H1 (cell line): Measurements from ENCODE around the gene SF3A2. TPM values are rescaled to one million over a fixed set of nuclear protein-coding genes. Genes with fewer than 3 reads are reported as not detected.

ENCODE experiments used
- CTCF ChIA-PET: fragments of 300-600 bp; sonication (Branson Sonifier 250); formaldehyde crosslinking; loops from one replicate; lab custom pipeline; 2021; ENCODE audit not compliant: partially characterized antibody; lab: Charles Lee
- POLR2A ChIA-PET: fragments of 300-600 bp; sonication (Branson Sonifier 250); formaldehyde crosslinking; loops from one replicate; lab custom pipeline; 2021; ENCODE audit warnings: inconsistent platforms; ENCODE audit not compliant: partially characterized antibody; lab: Charles Lee
- DNase-seq, 2 experiments: peaks; one replicate each; pipeline versions ENCODE4 v3.0.0 to v3.0.0-alpha.2; 2010 to 2022; ENCODE audit warnings: low spot score in 2 of 2, low read depth in 1 of 2, mixed read lengths in 1 of 2
- FAIRE-seq: peaks from 2 replicates; lab custom pipeline; 2011; peaks lifted over from hg19 to GRCh38; lab: Jason Lieb, UNC
- H2AFZ ChIP-seq: 2 replicates; pipeline ENCODE4 v1.8.1; 2012; ENCODE audit warnings: low read length, inconsistent platforms
- H2AK5ac ChIP-seq: 2 replicates; pipeline ENCODE4 v1.6.1; 2013; ENCODE audit warnings: low read depth, low read length
- H2BK120ac ChIP-seq: replicated peaks from 2 replicates; pipeline ENCODE3; 2013; ENCODE audit warnings: low read depth, low read length, inconsistent platforms
- H2BK12ac ChIP-seq: 2 replicates; pipeline ENCODE4 v1.6.1; 2013; ENCODE audit warnings: low read depth, low read length
- H2BK15ac ChIP-seq: 2 replicates; pipeline ENCODE4 v1.6.1; 2013; ENCODE audit warnings: low read length
- H2BK20ac ChIP-seq: 2 replicates; pipeline ENCODE4 v1.6.1; 2013; ENCODE audit warnings: low read length
- H2BK5ac ChIP-seq: 2 replicates; pipeline ENCODE4 v1.6.1; 2013; ENCODE audit warnings: low read depth, low read length
- H3K14ac ChIP-seq: 2 replicates; pipeline ENCODE4 v1.6.1; 2013; ENCODE audit warnings: inconsistent platforms; ENCODE audit not compliant: insufficient read length
- H3K18ac ChIP-seq: 2 replicates; pipeline ENCODE4 v1.6.1; 2013; ENCODE audit warnings: low read length; ENCODE audit errors: extremely low read depth
- H3K23ac ChIP-seq: 2 replicates; pipeline ENCODE4 v1.6.1; 2013; ENCODE audit warnings: inconsistent platforms; ENCODE audit not compliant: insufficient read length
- H3K23me2 ChIP-seq: 2 replicates; pipeline ENCODE4 v1.6.1; 2013; ENCODE audit warnings: low read depth, low read length
- H3K27ac ChIP-seq: 2 replicates; pipeline ENCODE4 v1.6.1; 2011; ENCODE audit warnings: low read depth, low read length, inconsistent platforms
- H3K27me3 ChIP-seq, 4 experiments: replicated peaks in 1 of 4; 1 replicate in 1 of 4; 2 replicates in 3 of 4; pipeline versions ENCODE4 v1.6.1 to v1.8.1; 2011 to 2013; ENCODE audit warnings: low read length in 3 of 4, mild to moderate bottlenecking in 3 of 4, inconsistent platforms in 2 of 4, mixed read lengths in 2 of 4, moderate library complexity in 1 of 4; ENCODE audit not compliant: control insufficient read depth in 3 of 4, insufficient read depth in 3 of 4; ENCODE audit errors: extremely low read depth in 1 of 4
- H3K36me3 ChIP-seq, 4 experiments: 2 replicates each; pipeline versions ENCODE4 v1.6.1 to v1.8.1; 2011 to 2013; ENCODE audit warnings: mild to moderate bottlenecking in 4 of 4, low read length in 3 of 4, moderate library complexity in 2 of 4, control low read depth in 1 of 4, inconsistent platforms in 1 of 4; ENCODE audit not compliant: insufficient read depth in 4 of 4, control insufficient read depth in 2 of 4
- H3K4ac ChIP-seq: replicated peaks from 2 replicates; pipeline ENCODE3; 2013; ENCODE audit warnings: low read length, low read depth, mixed read lengths, inconsistent platforms; ENCODE audit not compliant: insufficient read length
- H3K4me1 ChIP-seq, 4 experiments: replicated peaks in 1 of 4; 1 replicate in 1 of 4; 2 replicates in 3 of 4; pipeline versions ENCODE4 v1.6.1 to v1.8.1; 2011 to 2013; ENCODE audit warnings: low read length in 3 of 4, inconsistent platforms in 2 of 4, mixed read lengths in 1 of 4; ENCODE audit not compliant: insufficient read depth in 4 of 4, control insufficient read depth in 3 of 4
- H3K4me2 ChIP-seq, 2 experiments: 2 replicates each; pipeline versions ENCODE4 v1.6.1 to v1.8.1; 2011 to 2013; ENCODE audit warnings: low read depth in 2 of 2, low read length in 2 of 2, control low read depth in 1 of 2, inconsistent platforms in 1 of 2, mild to moderate bottlenecking in 1 of 2; ENCODE audit not compliant: insufficient read depth in 1 of 2
- H3K4me3 ChIP-seq, 4 experiments: fragments of 200-600, 300-600 bp in 1 of 4; sonication (generic), shearing (Covaris generic), sonication (Bioruptor Twin) in 1 of 4; 2 replicates each; pipeline versions ENCODE4 v1.5.1 to v1.8.1; 2011 to 2016; ENCODE audit warnings: low read length in 4 of 4, low read depth in 3 of 4, control low read depth in 2 of 4, inconsistent platforms in 2 of 4, mild to moderate bottlenecking in 2 of 4, mixed read lengths in 1 of 4, moderate library complexity in 1 of 4; ENCODE audit not compliant: insufficient read depth in 2 of 4; ENCODE audit errors: extremely low read depth in 1 of 4
- H3K56ac ChIP-seq: replicated peaks from 2 replicates; pipeline ENCODE3; 2013; ENCODE audit warnings: low read depth, mild to moderate bottlenecking, mixed read lengths, low read length, inconsistent platforms; ENCODE audit not compliant: insufficient read length
- H3K79me1 ChIP-seq: 2 replicates; pipeline ENCODE4 v1.6.1; 2013; ENCODE audit warnings: low read depth, low read length, control low read depth
- H3K79me2 ChIP-seq, 2 experiments: 2 replicates each; pipeline versions ENCODE4 v1.6.1 to v1.8.1; 2012 to 2013; ENCODE audit warnings: low read length in 2 of 2, mild to moderate bottlenecking in 2 of 2, inconsistent platforms in 1 of 2; ENCODE audit not compliant: insufficient read depth in 2 of 2, control insufficient read depth in 1 of 2
- H3K9ac ChIP-seq, 4 experiments: replicated peaks in 1 of 4; 1 replicate in 1 of 4; 2 replicates in 3 of 4; pipeline versions ENCODE4 v1.6.1 to v1.8.1; 2011 to 2013; ENCODE audit warnings: low read depth in 3 of 4, low read length in 3 of 4, control low read depth in 2 of 4, mild to moderate bottlenecking in 2 of 4, moderate library complexity in 2 of 4, inconsistent platforms in 1 of 4; ENCODE audit errors: extremely low read depth in 1 of 4
- H3K9me3 ChIP-seq, 2 experiments: 2 replicates each; pipeline versions ENCODE4 v1.6.1 to v1.8.1; 2012 to 2013; ENCODE audit warnings: mild to moderate bottlenecking in 2 of 2, moderate library complexity in 2 of 2, control low read depth in 1 of 2, inconsistent platforms in 1 of 2, low read depth in 1 of 2, low read length in 1 of 2, mixed read lengths in 1 of 2; ENCODE audit not compliant: insufficient read depth in 2 of 2
- H4K20me1 ChIP-seq, 2 experiments: replicated peaks in 1 of 2; 2 replicates each; pipeline versions ENCODE3 to v1.8.1; 2011 to 2013; ENCODE audit warnings: inconsistent platforms in 2 of 2, low read length in 2 of 2, mild to moderate bottlenecking in 1 of 2; ENCODE audit not compliant: insufficient read depth in 2 of 2, control insufficient read depth in 1 of 2
- H4K5ac ChIP-seq: 2 replicates; pipeline ENCODE4 v1.6.1; 2013; ENCODE audit warnings: low read length, low read depth, mixed read lengths, inconsistent platforms; ENCODE audit not compliant: insufficient read length
- H4K8ac ChIP-seq: 2 replicates; pipeline ENCODE4 v1.8.0; 2013; ENCODE audit warnings: mild to moderate bottlenecking, moderate library complexity, low read length, inconsistent platforms; ENCODE audit not compliant: insufficient read depth; ENCODE audit errors: extremely low read depth
- H4K91ac ChIP-seq: replicated peaks from 2 replicates; pipeline ENCODE3; 2013; ENCODE audit warnings: low read length, mixed read lengths, inconsistent platforms; ENCODE audit not compliant: insufficient read length
- BACH1 ChIP-seq: IDR thresholded peaks from 2 replicates; pipeline ENCODE4 v1.6.1; 2012; ENCODE audit warnings: low read length, improper control_type of control experiment
- BCL11A ChIP-seq, 2 experiments: IDR thresholded peaks; one replicate each; pipeline ENCODE4 v1.6.1; 2011; ENCODE audit warnings: low read depth in 2 of 2, low read length in 2 of 2, mild to moderate bottlenecking in 2 of 2
- EZH2 ChIP-seq: fragments of 200-600 bp; sonication (generic); IDR thresholded peaks from 2 replicates; pipeline ENCODE4 v1.7.1; 2012; ENCODE audit warnings: low read depth, mild to moderate bottlenecking, moderate library complexity, low read length, inconsistent platforms; ENCODE audit not compliant: severe bottlenecking
- GTF2F1 ChIP-seq: IDR thresholded peaks from 2 replicates; pipeline ENCODE4 v1.6.1; 2012; ENCODE audit warnings: low read depth, low read length, improper control_type of control experiment, borderline replicate concordance
- POU5F1 ChIP-seq: IDR thresholded peaks from 2 replicates; pipeline ENCODE4 v1.6.1; 2011; ENCODE audit warnings: low read depth, mild to moderate bottlenecking, low read length, moderate library complexity
- RBBP5 ChIP-seq: IDR thresholded peaks from 2 replicates; pipeline ENCODE4 v1.7.1; 2012; ENCODE audit warnings: low read depth, mild to moderate bottlenecking, inconsistent platforms, low read length, moderate library complexity, borderline replicate concordance
- SP1 ChIP-seq: IDR thresholded peaks from 2 replicates; pipeline ENCODE4 v1.6.1; 2011; ENCODE audit warnings: low read depth, low read length
- TBP ChIP-seq: IDR thresholded peaks from 2 replicates; pipeline ENCODE4 v1.6.1; 2011; ENCODE audit warnings: low read depth, low read length, improper control_type of control experiment
- YY1 ChIP-seq: IDR thresholded peaks from 2 replicates; pipeline ENCODE4 v1.6.1; 2011; ENCODE audit warnings: low read depth, mild to moderate bottlenecking, low read length
- WGBS, 2 experiments: shearing (Covaris generic) in 1 of 2; methylation state at CpG; one replicate each; pipeline versions ENCODE4 v1.1.6 to v1.1.7; 2013 to 2015; ENCODE audit warnings: low lambda C conversion rate in 2 of 2, mixed read lengths in 2 of 2, inconsistent platforms in 1 of 2, low coverage in 1 of 2, missing lambda C conversion rate in 1 of 2; ENCODE audit not compliant: insufficient replicate concordance in 2 of 2, insufficient coverage in 1 of 2, insufficient read length in 1 of 2; ENCODE audit errors: extremely low coverage in 1 of 2, missing lambda C conversion rate in 1 of 2; 5-methylcytosine and 5-hydroxymethylcytosine counted together
- polyA plus RNA-seq, 7 experiments: library from polyadenylated mRNA; depleted of rRNA in 3 of 7; stranded (reverse) in 5 of 7; unstranded in 2 of 7; fragments of >200 nt in 5 of 7; fragments of 200-250 nt in 2 of 7; gene quantifications; 1 replicate in 5 of 7; 2 replicates in 1 of 7; 4 replicates in 1 of 7; pipeline versions ENCODE4 v1.2.1 to v1.2.3, GENCODE V29; 2011 to 2013; ENCODE audit warnings: missing spikeins in 2 of 7, mixed read lengths in 2 of 7
- total RNA-seq: library from RNA; stranded (reverse); fragmentation: NEBNext Ultra II Directional; extraction: Animal tissue kit (Norgen Biotek cat#: 25700); gene quantifications from 2 replicates; pipeline ENCODE4 v1.2.1, GENCODE V29; 2021
- TF ChIP-seq, protein P1 (sequence below): IDR thresholded peaks from 2 replicates; pipeline ENCODE4 v1.6.1; 2011; ENCODE audit warnings: low read length, improper control_type of control experiment

SF3A2 gene
- total and polyA plus RNA-seq, 2 of the 8 experiments (the other 6 are each of a cell fraction or from before 2014, with no cell fraction given) = 15.3 to 146 TPM

DNA sequence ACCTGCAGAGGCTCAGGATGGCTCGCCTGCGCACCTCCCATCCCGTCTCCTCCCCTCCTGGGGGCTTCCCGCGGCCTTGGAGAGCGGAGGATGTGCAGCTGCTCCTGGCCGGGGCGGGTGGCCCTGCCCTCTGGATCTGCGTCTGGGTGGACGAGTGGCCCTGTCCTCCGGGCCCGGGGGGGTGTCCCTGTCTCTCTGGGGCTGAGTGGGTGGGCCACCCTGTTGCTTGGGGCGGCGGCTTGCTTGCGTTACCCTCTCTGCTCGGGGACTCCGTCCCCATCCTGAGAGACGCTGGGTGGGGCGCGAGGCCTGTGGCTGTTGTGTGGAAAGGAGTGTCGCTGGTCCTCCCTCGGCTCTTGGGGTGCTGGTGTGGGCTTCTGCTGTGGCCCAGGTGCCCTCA, 38.3 kb upstream of the SF3A2 start:
- H3K4ac ChIP-seq = no peak overlapping the region
- H3K4me3 ChIP-seq = no peak overlapping the region
- H3K56ac ChIP-seq = no peak overlapping the region
- TF ChIP-seq BACH1 (no peak), EZH2 (no peak), RBBP5 (no peak), YY1 (no peak), SP1 (no peak), POU5F1 (no peak), TBP (no peak), BCL11A (IDR thresholded peaks at IDR 0.05; ENCODE audit: low read depth in 2 of 2, low read length in 2 of 2) (no peak), GTF2F1 (no peak)
- TF ChIP-seq, protein P1, sequence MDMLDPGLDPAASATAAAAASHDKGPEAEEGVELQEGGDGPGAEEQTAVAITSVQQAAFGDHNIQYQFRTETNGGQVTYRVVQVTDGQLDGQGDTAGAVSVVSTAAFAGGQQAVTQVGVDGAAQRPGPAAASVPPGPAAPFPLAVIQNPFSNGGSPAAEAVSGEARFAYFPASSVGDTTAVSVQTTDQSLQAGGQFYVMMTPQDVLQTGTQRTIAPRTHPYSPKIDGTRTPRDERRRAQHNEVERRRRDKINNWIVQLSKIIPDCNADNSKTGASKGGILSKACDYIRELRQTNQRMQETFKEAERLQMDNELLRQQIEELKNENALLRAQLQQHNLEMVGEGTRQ = no peak
- no peaks in the 10 kb centered on the region for H3K23me2 ChIP-seq
- no peak overlapping the region for H3K23ac ChIP-seq
- H2BK15ac ChIP-seq = no peak overlapping the region
- FAIRE-seq (no peak), DNase-seq (no peak)
- CTCF ChIA-PET = interaction anchor here (1.2 to 5.1 kb wide), 6 partner anchors 8 to 48 kb away, joined by 5 to 50 read pairs (median 16); no protein-coding TSS in a partner anchor
- H4K5ac ChIP-seq = no peak overlapping the region
- 91% methylated on average over 21 of the region's 22 CpGs; no CpG with 5 or more reads in 1 of the 2 experiments for WGBS, 2 experiments
- H2BK20ac ChIP-seq = no peak overlapping the region
- no peak overlapping the region for H3K18ac ChIP-seq
- H3K79me1 ChIP-seq = peaks cover 16% of the 10 kb centered on the region; the same call in 1 of the 2 replicates
- no peak overlapping the region for H3K14ac ChIP-seq
- peaks cover 0 to 18% (median 5%) of the 10 kb centered on the region in 4 experiments; a peak in 4 of 8 replicates for H3K36me3 ChIP-seq
- H2BK5ac ChIP-seq = no peak overlapping the region; the same call in 1 of the 2 replicates
- H2BK120ac ChIP-seq = no peak overlapping the region
- no peak overlapping the region for H4K91ac ChIP-seq
- no peak overlapping the region for H2AFZ ChIP-seq
- H3K4me2 ChIP-seq = no peak overlapping the region
- no peak overlapping the region; the same call in 1 of the 2 replicates for H4K8ac ChIP-seq
- H2BK12ac ChIP-seq = no peak overlapping the region
- no peak overlapping the region for H3K27ac ChIP-seq
- H2AK5ac ChIP-seq = no peak overlapping the region
- H4K20me1 ChIP-seq = peaks cover 10 to 29% of the 10 kb centered on the region in 2 experiments
- POLR2A ChIA-PET = no interaction called here
- peaks cover 4% of the 10 kb centered on the region in 2 experiments; a peak in 2 of 4 replicates for H3K9me3 ChIP-seq
- no peaks in the 10 kb centered on the region for H3K27me3 ChIP-seq
- H3K4me1 ChIP-seq = no peaks in the 10 kb centered on the region
- H3K79me2 ChIP-seq = peaks cover 0 to 24% of the 10 kb centered on the region in 2 experiments; a peak in 2 of 4 replicates
- no peak overlapping the region; a peak in 1 of 7 replicates for H3K9ac ChIP-seq
